ENCODE data around the gene ITPR1. TPM values are rescaled to one million over a fixed set of nuclear protein-coding genes. Genes with fewer than 3 reads are reported as not detected.

The ITPR1 gene
- total RNA-seq, 4 donors from 2014 or later = 15.3 to 50.2 (median 28.7) TPM

GRCh38 chr3:4495294-4496086 lies 2.3 kb downstream of the ITPR1 start:
- intact Hi-C loops (cut with DNase I; ENCODE audit: low total_unique reads) (no loop called here), in situ Hi-C loops (cut with MboI; ENCODE audit: low pct_ligation_motif_present in 1 of 4, low pct_unique_long_range_greater_than_20kb in 1 of 4, low sequenced_read_pairs in 3 of 4) (no loop called here)
- Histone ChIP-seq H3K4me3 (peak overlapping the region in 1 of 4 donors; percentile 72), H3K36me3 (no peaks in the 10 kb centered on the region), H3K4me1 (peaks cover 0 to 35% (median 14%) of the 10 kb centered on the region in 4 donors), H3K27me3 (no peaks in the 10 kb centered on the region), H3K9me3 (no peaks in the 10 kb centered on the region), H3K27ac (peak overlapping the region; percentile 83 to 91 (median 90))
- no peak for TF ChIP-seq POLR2A (IDR thresholded peaks at IDR 0.05)
- no peak for TF ChIP-seq CTCF (IDR thresholded peaks at IDR 0.05)
- TF ChIP-seq POLR2AphosphoS5 (IDR thresholded peaks at IDR 0.05) = no peak
- no peak for TF ChIP-seq EP300 (IDR thresholded peaks at IDR 0.05; ENCODE audit: low read depth)
- 65 to 70% methylated on average over 2 to 3 of the region's 3 CpGs for WGBS, 2 donors (ENCODE audit: low coverage in 1 of 2)
- DNase-seq = no peak

DNA sequence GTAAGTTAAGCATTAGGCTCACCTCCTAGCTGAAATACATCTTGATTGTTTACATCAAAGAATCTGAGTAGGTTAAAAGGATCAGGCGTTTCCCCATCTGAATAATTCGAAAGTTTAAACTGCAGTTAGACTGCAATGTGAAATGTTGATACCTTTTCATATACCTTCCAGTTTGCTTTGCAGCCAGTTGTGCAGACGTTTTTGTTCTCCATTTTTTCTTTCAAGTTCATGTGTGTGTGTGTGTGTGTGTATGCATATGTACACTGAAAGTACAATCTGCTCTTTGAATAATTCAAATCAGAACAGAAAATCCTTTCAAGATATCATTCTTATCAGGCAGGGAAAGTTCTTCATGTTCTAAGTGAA lies 2.9 kb downstream of the ITPR1 start:
- in situ Hi-C loops (cut with MboI; ENCODE audit: low pct_ligation_motif_present in 1 of 4, low pct_unique_long_range_greater_than_20kb in 1 of 4, low sequenced_read_pairs in 3 of 4) (no loop called here), intact Hi-C loops (cut with DNase I; ENCODE audit: low total_unique reads) (no loop called here)
- no peaks in the 10 kb centered on the region for H3K9me3 ChIP-seq
- no peaks in the 10 kb centered on the region for H3K36me3 ChIP-seq
- H3K4me3 ChIP-seq = no peak overlapping the region
- WGBS, 2 donors (ENCODE audit: low coverage in 1 of 2) = 42 to 44% methylated on average over 3 of the region's 3 CpGs
- H3K4me1 ChIP-seq = peaks cover 0 to 35% (median 14%) of the 10 kb centered on the region in 4 donors
- H3K27ac ChIP-seq = peak overlapping the region in 3 of 4 donors; percentile 90 to 91 (median 91)
- DNase-seq = no peak
- H3K27me3 ChIP-seq = no peaks in the 10 kb centered on the region
- TF ChIP-seq POLR2AphosphoS5 (IDR thresholded peaks at IDR 0.05) (no peak), POLR2A (IDR thresholded peaks at IDR 0.05) (no peak), CTCF (IDR thresholded peaks at IDR 0.05) (no peak), EP300 (IDR thresholded peaks at IDR 0.05; ENCODE audit: low read depth) (no peak)

DNA sequence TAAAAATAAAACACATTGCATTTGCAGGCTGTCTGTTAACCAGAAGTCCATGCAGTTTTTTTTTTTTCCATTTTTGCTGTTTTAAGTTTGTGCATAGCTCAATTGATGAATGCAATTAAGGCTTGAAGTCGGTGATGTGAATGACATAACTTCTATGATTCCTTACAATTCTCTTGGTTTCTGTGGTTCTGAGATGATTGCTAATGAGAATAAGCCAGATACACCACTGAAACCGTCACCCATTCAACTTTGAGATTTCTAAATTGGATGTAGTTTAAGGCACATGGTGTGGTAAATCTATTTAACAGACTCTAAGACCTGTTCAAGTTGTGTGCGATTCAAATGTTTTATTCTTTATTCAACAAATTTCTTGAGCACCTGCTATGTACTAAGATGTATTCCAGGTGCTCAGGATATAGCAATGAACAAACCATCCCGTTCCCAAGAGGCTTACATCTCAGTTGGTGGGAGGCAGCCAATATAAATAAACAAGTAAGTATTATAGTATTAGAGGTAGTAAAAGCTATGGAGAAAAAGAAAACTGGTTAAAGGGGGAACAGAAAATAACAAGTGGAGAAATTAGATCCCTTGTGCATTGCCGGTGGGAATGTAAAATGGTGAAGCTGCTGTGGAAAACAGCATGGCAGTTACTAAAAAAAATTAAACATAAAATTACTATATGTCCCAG lies 4.0 kb downstream of the ITPR1 start:
- H3K4me1 ChIP-seq = peaks cover 0 to 38% (median 19%) of the 10 kb centered on the region in 4 donors
- intact Hi-C loops (cut with DNase I; ENCODE audit: low total_unique reads) = no loop called here
- no peak for DNase-seq
- no peaks in the 10 kb centered on the region for H3K27me3 ChIP-seq
- no peaks in the 10 kb centered on the region for H3K9me3 ChIP-seq
- WGBS, 2 donors (ENCODE audit: low coverage in 1 of 2) = 53 to 61% methylated on average over 4 to 5 of the region's 5 CpGs
- H3K36me3 ChIP-seq = no peaks in the 10 kb centered on the region
- no peak overlapping the region for H3K4me3 ChIP-seq
- TF ChIP-seq CTCF (IDR thresholded peaks at IDR 0.05) (no peak), EP300 (IDR thresholded peaks at IDR 0.05; ENCODE audit: low read depth) (no peak), POLR2A (IDR thresholded peaks at IDR 0.05) (no peak), POLR2AphosphoS5 (IDR thresholded peaks at IDR 0.05) (no peak)
- no peak overlapping the region for H3K27ac ChIP-seq
- in situ Hi-C loops (cut with MboI; ENCODE audit: low pct_ligation_motif_present in 1 of 4, low pct_unique_long_range_greater_than_20kb in 1 of 4, low sequenced_read_pairs in 3 of 4) = no loop called here

GRCh38 chr3:4497843-4498324 lies 4.7 kb downstream of the ITPR1 start:
- no peak overlapping the region for H3K27ac ChIP-seq

More at GRCh38 chr3:4497843-4498324, 4.7 kb downstream of the ITPR1 start:
- DNase-seq = no peak
- Histone ChIP-seq H3K4me3 (no peak overlapping the region), H3K36me3 (no peaks in the 10 kb centered on the region), H3K4me1 (peaks cover 0 to 44% (median 22%) of the 10 kb centered on the region in 4 donors), H3K9me3 (no peaks in the 10 kb centered on the region), H3K27me3 (no peaks in the 10 kb centered on the region)
- TF ChIP-seq CTCF (IDR thresholded peaks at IDR 0.05) (no peak), POLR2A (IDR thresholded peaks at IDR 0.05) (no peak), EP300 (IDR thresholded peaks at IDR 0.05; ENCODE audit: low read depth) (no peak), POLR2AphosphoS5 (IDR thresholded peaks at IDR 0.05) (no peak)
- in situ Hi-C loops (cut with MboI; ENCODE audit: low pct_ligation_motif_present in 1 of 4, low pct_unique_long_range_greater_than_20kb in 1 of 4, low sequenced_read_pairs in 3 of 4) = no loop called here
- intact Hi-C loops (cut with DNase I; ENCODE audit: low total_unique reads) = no loop called here
- WGBS, 2 donors (ENCODE audit: low coverage in 1 of 2) = 57 to 88% methylated on average over 1 of the region's 1 CpG
